K562 (cell line): ENCODE measurements around the gene TSC22D3. TPM values are rescaled to one million over a fixed set of nuclear protein-coding genes. Genes with fewer than 3 reads are reported as not detected.

Source experiments
- ATF7 ChIP-seq: fragments of 450-650 bp; IDR thresholded peaks from 2 replicates; pipeline ENCODE4 v1.7.1; 2014; ENCODE audit warnings: mild to moderate bottlenecking, moderate library complexity
- GABPB1 ChIP-seq: sonication (generic); formaldehyde crosslinking; IDR thresholded peaks from 2 replicates; pipeline ENCODE4 v1.8.0; 2022; ENCODE audit warnings: mild to moderate bottlenecking, missing genetic modification reagents
- HDAC2 ChIP-seq: fragments of 450-650 bp; IDR thresholded peaks from 2 replicates; pipeline ENCODE4 v1.6.1; 2016; ENCODE audit warnings: mild to moderate bottlenecking
- KAT2B ChIP-seq: IDR thresholded peaks from one replicate; pipeline ENCODE4 v1.6.1; 2012; ENCODE audit warnings: low read depth, mild to moderate bottlenecking, control low read depth, inconsistent platforms, low read length, moderate library complexity
- MBD2 ChIP-seq: sonication (generic); IDR thresholded peaks from 2 replicates; pipeline ENCODE4 v1.6.1; 2016; ENCODE audit warnings: low read depth, borderline replicate concordance
- MEIS2 ChIP-seq: fragments of 450-650 bp; IDR thresholded peaks from 2 replicates; pipeline ENCODE4 v1.6.1; 2014; ENCODE audit warnings: mild to moderate bottlenecking; ENCODE audit not compliant: partially characterized antibody
- PHB2 ChIP-seq: fragments of 450-650 bp; IDR thresholded peaks from 2 replicates; pipeline ENCODE4 v1.6.1; 2017; ENCODE audit warnings: low read depth
- POLR2H ChIP-seq: IDR thresholded peaks from 2 replicates; pipeline ENCODE4 v1.6.1; 2016; ENCODE audit warnings: missing genetic modification characterization, low read depth, mild to moderate bottlenecking, control low read depth, missing compliant biosample characterization, moderate library complexity
- RNF2 ChIP-seq: sonication (generic); IDR thresholded peaks from 2 replicates; pipeline ENCODE4 v1.6.1; 2016
- SLC30A9 ChIP-seq: fragments of 250-450 bp; sonication (Bioruptor Pico); IDR thresholded peaks from 2 replicates; pipeline ENCODE4 v1.8.0; 2022; ENCODE audit warnings: mild to moderate bottlenecking, moderate library complexity
- THRAP3 ChIP-seq: fragments of 450-650 bp; IDR thresholded peaks from 2 replicates; pipeline ENCODE4 v1.6.1; 2016; ENCODE audit warnings: mild to moderate bottlenecking, inconsistent platforms, borderline replicate concordance
- ZFX ChIP-seq: sonication (generic); formaldehyde crosslinking; IDR thresholded peaks from 2 replicates; pipeline ENCODE4 v1.8.0; 2022; ENCODE audit warnings: mild to moderate bottlenecking, missing genetic modification reagents, moderate library complexity
- ZNF143 ChIP-seq: sonication (generic); formaldehyde crosslinking; IDR thresholded peaks from 2 replicates; pipeline ENCODE4 v1.9.0; 2022; ENCODE audit warnings: mild to moderate bottlenecking, missing genetic modification reagents
- ZNF76 ChIP-seq: fragments of 250-450 bp; sonication (Bioruptor Pico); IDR thresholded peaks from 2 replicates; pipeline ENCODE4 v1.4.0; 2020; ENCODE audit warnings: mild to moderate bottlenecking, moderate library complexity, borderline replicate concordance
- polyA plus RNA-seq, 8 experiments: library from polyadenylated mRNA; depleted of rRNA in 4 of 8; stranded (reverse) in 5 of 8; unstranded in 3 of 8; fragments of >200 nt; fragmentation: Nextera tagmentation in 2 of 8; fragmentation: Illumina TruSeq in 1 of 8; extraction: Ambion mirVana in 2 of 8; extraction: Trizol in 1 of 8; gene quantifications; 2 replicates each; pipeline versions ENCODE4 v1.2.1 to v1.2.3, GENCODE V29; 2011 to 2014; ENCODE audit warnings: inconsistent platforms in 1 of 8, missing spikeins in 1 of 8
- total RNA-seq, 7 experiments: library from RNA; depleted of rRNA in 6 of 7; stranded (reverse); fragments of >200 nt in 6 of 7; fragmentation: Illumina TruSeq in 2 of 7; extraction: Trizol in 2 of 7; gene quantifications; 2 replicates each; pipeline versions ENCODE4 v1.2.1 to v1.2.3, GENCODE V29; 2011 to 2021; ENCODE audit warnings: low replicate concordance in 1 of 7
- TF ChIP-seq, protein P1 (sequence below): sonication (generic); formaldehyde crosslinking; IDR thresholded peaks from 2 replicates; pipeline ENCODE4 v1.8.0; 2023; ENCODE audit warnings: mild to moderate bottlenecking, missing genetic modification reagents
- TF ChIP-seq, protein P2 (sequence below): sonication (generic); formaldehyde crosslinking; IDR thresholded peaks from 2 replicates; pipeline ENCODE4 v1.8.1; 2022; ENCODE audit warnings: missing genetic modification reagents
- TF ChIP-seq, protein P3 (sequence below), 2 experiments: IDR thresholded peaks; 2 replicates each; pipeline ENCODE4 v1.6.1; 2012; ENCODE audit warnings: improper control_type of control experiment in 2 of 2, low read depth in 2 of 2, low read length in 2 of 2, borderline replicate concordance in 1 of 2
- TF ChIP-seq, protein P4 (sequence below): sonication (generic); formaldehyde crosslinking; IDR thresholded peaks from 2 replicates; pipeline ENCODE4 v1.8.1; 2023; ENCODE audit warnings: mild to moderate bottlenecking, missing genetic modification reagents

TSC22D3 gene
- total and polyA plus RNA-seq, 9 of the 15 experiments (the other 6 are each of a cell fraction or from before 2014, with no cell fraction given), result 0.48 to 3.0 (median 0.87) TPM

DNA sequence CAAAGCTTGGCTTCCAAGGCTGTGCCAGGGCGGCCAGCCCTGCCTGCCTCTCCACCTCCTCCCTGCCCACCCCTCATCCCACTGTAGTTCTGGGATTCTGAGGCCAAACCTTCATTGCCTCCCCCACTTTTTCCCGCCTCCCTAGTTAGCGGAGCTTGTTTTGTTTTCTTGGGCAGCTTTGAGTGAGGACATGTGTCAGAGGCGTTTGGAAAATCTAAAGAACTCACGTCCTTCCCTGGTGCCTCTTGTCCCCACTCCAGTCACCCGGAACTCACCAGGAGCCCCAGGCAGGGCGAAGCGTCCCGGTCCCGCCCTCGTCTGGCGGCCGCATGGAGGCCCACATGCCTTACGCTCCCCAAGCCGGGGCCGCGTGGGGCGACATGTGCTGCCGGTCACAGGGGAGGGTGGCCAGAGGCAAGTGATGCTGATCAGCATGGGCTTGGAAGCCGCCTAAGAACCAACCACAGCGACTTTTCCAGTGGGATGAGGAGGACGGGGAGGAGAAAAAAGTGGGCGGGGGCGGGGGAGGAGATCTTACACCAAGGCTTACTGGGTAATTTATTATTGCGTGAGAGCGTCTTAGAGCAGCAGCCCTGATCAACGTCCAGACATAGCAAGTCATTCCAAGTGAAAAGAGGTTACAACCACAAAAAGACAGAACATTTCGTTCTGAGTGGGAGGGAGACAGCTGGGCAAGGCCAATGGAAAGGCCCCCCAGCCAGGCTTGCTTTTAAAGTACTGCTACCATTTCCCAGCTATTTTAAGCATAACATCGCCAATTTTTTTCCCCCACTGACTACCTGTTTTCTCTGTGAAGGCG lies 98.8 kb downstream of the TSC22D3 start (continued):
- peak; percentile 43; the same call in 1 of the 2 replicates for TF ChIP-seq HDAC2
- TF ChIP-seq MEIS2, result peak; percentile 31
- no peak for TF ChIP-seq SLC30A9 (CRISPR knock-in tag)
- TF ChIP-seq ATF7, result peak; percentile 49; the same call in 1 of the 2 replicates
- TF ChIP-seq, protein P1, sequence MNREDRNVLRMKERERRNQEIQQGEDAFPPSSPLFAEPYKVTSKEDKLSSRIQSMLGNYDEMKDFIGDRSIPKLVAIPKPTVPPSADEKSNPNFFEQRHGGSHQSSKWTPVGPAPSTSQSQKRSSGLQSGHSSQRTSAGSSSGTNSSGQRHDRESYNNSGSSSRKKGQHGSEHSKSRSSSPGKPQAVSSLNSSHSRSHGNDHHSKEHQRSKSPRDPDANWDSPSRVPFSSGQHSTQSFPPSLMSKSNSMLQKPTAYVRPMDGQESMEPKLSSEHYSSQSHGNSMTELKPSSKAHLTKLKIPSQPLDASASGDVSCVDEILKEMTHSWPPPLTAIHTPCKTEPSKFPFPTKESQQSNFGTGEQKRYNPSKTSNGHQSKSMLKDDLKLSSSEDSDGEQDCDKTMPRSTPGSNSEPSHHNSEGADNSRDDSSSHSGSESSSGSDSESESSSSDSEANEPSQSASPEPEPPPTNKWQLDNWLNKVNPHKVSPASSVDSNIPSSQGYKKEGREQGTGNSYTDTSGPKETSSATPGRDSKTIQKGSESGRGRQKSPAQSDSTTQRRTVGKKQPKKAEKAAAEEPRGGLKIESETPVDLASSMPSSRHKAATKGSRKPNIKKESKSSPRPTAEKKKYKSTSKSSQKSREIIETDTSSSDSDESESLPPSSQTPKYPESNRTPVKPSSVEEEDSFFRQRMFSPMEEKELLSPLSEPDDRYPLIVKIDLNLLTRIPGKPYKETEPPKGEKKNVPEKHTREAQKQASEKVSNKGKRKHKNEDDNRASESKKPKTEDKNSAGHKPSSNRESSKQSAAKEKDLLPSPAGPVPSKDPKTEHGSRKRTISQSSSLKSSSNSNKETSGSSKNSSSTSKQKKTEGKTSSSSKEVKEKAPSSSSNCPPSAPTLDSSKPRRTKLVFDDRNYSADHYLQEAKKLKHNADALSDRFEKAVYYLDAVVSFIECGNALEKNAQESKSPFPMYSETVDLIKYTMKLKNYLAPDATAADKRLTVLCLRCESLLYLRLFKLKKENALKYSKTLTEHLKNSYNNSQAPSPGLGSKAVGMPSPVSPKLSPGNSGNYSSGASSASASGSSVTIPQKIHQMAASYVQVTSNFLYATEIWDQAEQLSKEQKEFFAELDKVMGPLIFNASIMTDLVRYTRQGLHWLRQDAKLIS (CRISPR knock-in tag), result 0 out of 2 replicates have a peak, but pooled peaks have one; percentile 49
- TF ChIP-seq RNF2, result peak; percentile 42; the same call in 1 of the 2 replicates
- no peak for TF ChIP-seq MBD2
- TF ChIP-seq, protein P2, sequence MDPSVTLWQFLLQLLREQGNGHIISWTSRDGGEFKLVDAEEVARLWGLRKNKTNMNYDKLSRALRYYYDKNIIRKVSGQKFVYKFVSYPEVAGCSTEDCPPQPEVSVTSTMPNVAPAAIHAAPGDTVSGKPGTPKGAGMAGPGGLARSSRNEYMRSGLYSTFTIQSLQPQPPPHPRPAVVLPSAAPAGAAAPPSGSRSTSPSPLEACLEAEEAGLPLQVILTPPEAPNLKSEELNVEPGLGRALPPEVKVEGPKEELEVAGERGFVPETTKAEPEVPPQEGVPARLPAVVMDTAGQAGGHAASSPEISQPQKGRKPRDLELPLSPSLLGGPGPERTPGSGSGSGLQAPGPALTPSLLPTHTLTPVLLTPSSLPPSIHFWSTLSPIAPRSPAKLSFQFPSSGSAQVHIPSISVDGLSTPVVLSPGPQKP (CRISPR knock-in tag), result no peak
- TF ChIP-seq ZFX, result peak; percentile 86
- TF ChIP-seq ZNF143 (CRISPR knock-in tag), result peak; percentile 39; the same call in 1 of the 2 replicates
- no peak for TF ChIP-seq KAT2B
- TF ChIP-seq POLR2H (tag), result peak; percentile 60; the same call in 1 of the 2 replicates
- no peak for TF ChIP-seq PHB2
- TF ChIP-seq THRAP3, result no peak
- TF ChIP-seq, protein P3, sequence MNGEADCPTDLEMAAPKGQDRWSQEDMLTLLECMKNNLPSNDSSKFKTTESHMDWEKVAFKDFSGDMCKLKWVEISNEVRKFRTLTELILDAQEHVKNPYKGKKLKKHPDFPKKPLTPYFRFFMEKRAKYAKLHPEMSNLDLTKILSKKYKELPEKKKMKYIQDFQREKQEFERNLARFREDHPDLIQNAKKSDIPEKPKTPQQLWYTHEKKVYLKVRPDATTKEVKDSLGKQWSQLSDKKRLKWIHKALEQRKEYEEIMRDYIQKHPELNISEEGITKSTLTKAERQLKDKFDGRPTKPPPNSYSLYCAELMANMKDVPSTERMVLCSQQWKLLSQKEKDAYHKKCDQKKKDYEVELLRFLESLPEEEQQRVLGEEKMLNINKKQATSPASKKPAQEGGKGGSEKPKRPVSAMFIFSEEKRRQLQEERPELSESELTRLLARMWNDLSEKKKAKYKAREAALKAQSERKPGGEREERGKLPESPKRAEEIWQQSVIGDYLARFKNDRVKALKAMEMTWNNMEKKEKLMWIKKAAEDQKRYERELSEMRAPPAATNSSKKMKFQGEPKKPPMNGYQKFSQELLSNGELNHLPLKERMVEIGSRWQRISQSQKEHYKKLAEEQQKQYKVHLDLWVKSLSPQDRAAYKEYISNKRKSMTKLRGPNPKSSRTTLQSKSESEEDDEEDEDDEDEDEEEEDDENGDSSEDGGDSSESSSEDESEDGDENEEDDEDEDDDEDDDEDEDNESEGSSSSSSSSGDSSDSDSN (IDR thresholded peaks at IDR 0.05; ENCODE audit: borderline replicate concordance in 1 of 2, low read depth in 2 of 2, low read length in 2 of 2), result peak; percentile 34 to 87; a peak in 3 of 4 replicates
- TF ChIP-seq ZNF76 (CRISPR knock-in tag), result no peak
- peak; percentile 64 for TF ChIP-seq GABPB1 (CRISPR knock-in tag)
- TF ChIP-seq, protein P4, sequence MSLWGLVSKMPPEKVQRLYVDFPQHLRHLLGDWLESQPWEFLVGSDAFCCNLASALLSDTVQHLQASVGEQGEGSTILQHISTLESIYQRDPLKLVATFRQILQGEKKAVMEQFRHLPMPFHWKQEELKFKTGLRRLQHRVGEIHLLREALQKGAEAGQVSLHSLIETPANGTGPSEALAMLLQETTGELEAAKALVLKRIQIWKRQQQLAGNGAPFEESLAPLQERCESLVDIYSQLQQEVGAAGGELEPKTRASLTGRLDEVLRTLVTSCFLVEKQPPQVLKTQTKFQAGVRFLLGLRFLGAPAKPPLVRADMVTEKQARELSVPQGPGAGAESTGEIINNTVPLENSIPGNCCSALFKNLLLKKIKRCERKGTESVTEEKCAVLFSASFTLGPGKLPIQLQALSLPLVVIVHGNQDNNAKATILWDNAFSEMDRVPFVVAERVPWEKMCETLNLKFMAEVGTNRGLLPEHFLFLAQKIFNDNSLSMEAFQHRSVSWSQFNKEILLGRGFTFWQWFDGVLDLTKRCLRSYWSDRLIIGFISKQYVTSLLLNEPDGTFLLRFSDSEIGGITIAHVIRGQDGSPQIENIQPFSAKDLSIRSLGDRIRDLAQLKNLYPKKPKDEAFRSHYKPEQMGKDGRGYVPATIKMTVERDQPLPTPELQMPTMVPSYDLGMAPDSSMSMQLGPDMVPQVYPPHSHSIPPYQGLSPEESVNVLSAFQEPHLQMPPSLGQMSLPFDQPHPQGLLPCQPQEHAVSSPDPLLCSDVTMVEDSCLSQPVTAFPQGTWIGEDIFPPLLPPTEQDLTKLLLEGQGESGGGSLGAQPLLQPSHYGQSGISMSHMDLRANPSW, result no peak
